K562 (cell line): ENCODE data around the gene OTP. TPM values are rescaled to one million over a fixed set of nuclear protein-coding genes. Genes with fewer than 3 reads are reported as not detected.

Experiments used
- FUS ChIP-seq: fragments of 200-400 bp; formaldehyde crosslinking; optimal IDR thresholded peaks from 2 replicates; pipeline ENCODE3; 2017; ENCODE audit warnings: low read depth, low read length
- GTF3C2 ChIP-seq: IDR thresholded peaks from 3 replicates; pipeline ENCODE4 v1.6.1; 2011; ENCODE audit warnings: borderline replicate concordance, mild to moderate bottlenecking, moderate library complexity; ENCODE audit not compliant: insufficient read length; ENCODE audit errors: extremely low read depth
- OTX1 ChIP-seq: fragments of 450-650 bp; formaldehyde crosslinking; IDR thresholded peaks from 2 replicates; pipeline ENCODE4 v1.4.0; 2022; ENCODE audit warnings: mild to moderate bottlenecking
- PPARD ChIP-seq: fragments of 250-450 bp; sonication (Bioruptor Pico); IDR thresholded peaks from 2 replicates; pipeline ENCODE4 v1.8.0; 2022; ENCODE audit warnings: inconsistent platforms, mild to moderate bottlenecking, moderate library complexity
- PTBP1 ChIP-seq: fragments of 200-400 bp; formaldehyde crosslinking; IDR thresholded peaks from 2 replicates; pipeline ENCODE4 v1.6.1; 2017; ENCODE audit warnings: low read depth, low read length
- SPI1 ChIP-seq: IDR thresholded peaks from 2 replicates; pipeline ENCODE4 v1.6.1; 2011; ENCODE audit warnings: low read depth, low read length, control low read depth, borderline replicate concordance
- STAT5A ChIP-seq: IDR thresholded peaks from 2 replicates; pipeline ENCODE4 v1.6.1; 2012; ENCODE audit warnings: low read length, inconsistent platforms, borderline replicate concordance
- TFAM ChIP-seq: fragments of 250-450 bp; sonication (Bioruptor Pico); conservative IDR thresholded peaks from 2 replicates; pipeline ENCODE4 v1.5.0; 2021; ENCODE audit warnings: mild to moderate bottlenecking, moderate library complexity
- TSHZ1 ChIP-seq: fragments of 250-450 bp; sonication (Bioruptor Pico); IDR thresholded peaks from 2 replicates; pipeline ENCODE4 v1.4.0; 2020; ENCODE audit warnings: mild to moderate bottlenecking, moderate library complexity
- ZNF12 ChIP-seq: sonication (generic); formaldehyde crosslinking; IDR thresholded peaks from 2 replicates; pipeline ENCODE4 v1.4.0; 2020; ENCODE audit warnings: mild to moderate bottlenecking, missing genetic modification reagents
- ZNF766 ChIP-seq: fragments of 200-800 bp; sonication (Bioruptor generic); conservative IDR thresholded peaks from 2 replicates; pipeline ENCODE4 v1.6.1; 2016; ENCODE audit warnings: missing genetic modification characterization, missing compliant biosample characterization
- polyA plus RNA-seq, 8 experiments: library from polyadenylated mRNA; depleted of rRNA in 4 of 8; stranded (reverse) in 5 of 8; unstranded in 3 of 8; fragments of >200 nt; fragmentation: Nextera tagmentation in 2 of 8; fragmentation: Illumina TruSeq in 1 of 8; extraction: Ambion mirVana in 2 of 8; extraction: Trizol in 1 of 8; gene quantifications; 2 replicates each; pipeline versions ENCODE4 v1.2.1 to v1.2.3, GENCODE V29; 2011 to 2014; ENCODE audit warnings: inconsistent platforms in 1 of 8, missing spikeins in 1 of 8
- total RNA-seq, 7 experiments: library from RNA; depleted of rRNA in 6 of 7; stranded (reverse); fragments of >200 nt in 6 of 7; fragmentation: Illumina TruSeq in 2 of 7; extraction: Trizol in 2 of 7; gene quantifications; 2 replicates each; pipeline versions ENCODE4 v1.2.1 to v1.2.3, GENCODE V29; 2011 to 2021; ENCODE audit warnings: low replicate concordance in 1 of 7

The OTP gene
- total and polyA plus RNA-seq, 9 of the 15 experiments (the other 6 are each of a cell fraction or from before 2014, with no cell fraction given) = 0.04 to 0.16 (median 0.06) TPM; not detected in 4

- TF ChIP-seq ZNF766 (no peak), GTF3C2 (no peak), PTBP1 (no peak), STAT5A (no peak), TSHZ1 (CRISPR knock-in tag) (no peak), ZNF12 (no peak), FUS (no peak), SPI1 (no peak), PPARD (no peak), OTX1 (CRISPR knock-in tag) (no peak), TFAM (no peak)
These were observed 12.8 kb upstream of the OTP start (continued) for GRCh38 chr5:77651343-77651742.
